ENCODE results near the gene OR1M1. TPM values are rescaled to one million over a fixed set of nuclear protein-coding genes. Genes with fewer than 3 reads are reported as not detected.
"Not testable (repeated sequence)": the region's sequence is repeated elsewhere in the genome, so short reads cannot be mapped to it uniquely, and the experiment has no call there.

Gene OR1M1
- total RNA-seq, 4 donors from 2014 or later, result not detected

- TF ChIP-seq POLR2AphosphoS5 (IDR thresholded peaks at IDR 0.05) (no peak), CTCF (IDR thresholded peaks at IDR 0.05) (no peak), EP300 (IDR thresholded peaks at IDR 0.05) (no peak), POLR2A (IDR thresholded peaks at IDR 0.05) (no peak)
- WGBS, 2 donors (ENCODE audit: low coverage in 1 of 2), result 40 to 45% methylated on average over 2 to 4 of the region's 8 CpGs
- Histone ChIP-seq H3K36me3 (no peaks in the 10 kb centered on the region), H3K27ac (no peak overlapping the region), H3K4me1 (no peaks in the 10 kb centered on the region), H3K9me3 (no peaks in the 10 kb centered on the region), H3K4me3 (no peak overlapping the region), H3K27me3 (peaks cover 14% of the 10 kb centered on the region)
- ATAC-seq, result no peak
Measured at GRCh38 chr19:9054765-9055164, 32.1 kb upstream of the OR1M1 start.

DNA sequence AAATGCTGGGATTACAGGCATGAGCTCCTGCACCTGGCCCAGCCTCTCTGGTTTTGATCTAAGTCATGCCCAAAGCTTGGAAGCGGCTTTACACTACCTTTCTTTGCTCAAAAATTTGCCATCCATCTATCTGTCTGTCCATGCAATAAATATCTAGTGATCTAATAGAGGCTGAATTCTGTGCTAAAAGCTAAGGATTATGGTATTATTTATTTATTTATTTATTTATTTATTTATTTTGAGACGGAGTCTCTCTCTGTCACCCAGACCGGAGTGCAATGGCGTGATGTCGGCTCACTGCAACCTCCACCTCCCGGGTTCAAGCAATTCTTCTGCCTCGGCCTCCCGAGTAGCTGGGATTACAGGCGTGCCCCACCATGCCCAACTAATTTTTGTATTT lies 30.7 kb upstream of the OR1M1 start:
- not testable (repeated sequence) for H3K27ac ChIP-seq, ATAC-seq, H3K36me3 ChIP-seq, H3K4me3 ChIP-seq, H3K4me1 ChIP-seq, H3K9me3 ChIP-seq
- peaks cover 14% of the 10 kb centered on the region for H3K27me3 ChIP-seq
- 90% methylated on average over 9 of the region's 9 CpGs; no CpG with 5 or more reads in 1 of the 2 donors for WGBS, 2 donors (ENCODE audit: low coverage in 1 of 2)

DNA sequence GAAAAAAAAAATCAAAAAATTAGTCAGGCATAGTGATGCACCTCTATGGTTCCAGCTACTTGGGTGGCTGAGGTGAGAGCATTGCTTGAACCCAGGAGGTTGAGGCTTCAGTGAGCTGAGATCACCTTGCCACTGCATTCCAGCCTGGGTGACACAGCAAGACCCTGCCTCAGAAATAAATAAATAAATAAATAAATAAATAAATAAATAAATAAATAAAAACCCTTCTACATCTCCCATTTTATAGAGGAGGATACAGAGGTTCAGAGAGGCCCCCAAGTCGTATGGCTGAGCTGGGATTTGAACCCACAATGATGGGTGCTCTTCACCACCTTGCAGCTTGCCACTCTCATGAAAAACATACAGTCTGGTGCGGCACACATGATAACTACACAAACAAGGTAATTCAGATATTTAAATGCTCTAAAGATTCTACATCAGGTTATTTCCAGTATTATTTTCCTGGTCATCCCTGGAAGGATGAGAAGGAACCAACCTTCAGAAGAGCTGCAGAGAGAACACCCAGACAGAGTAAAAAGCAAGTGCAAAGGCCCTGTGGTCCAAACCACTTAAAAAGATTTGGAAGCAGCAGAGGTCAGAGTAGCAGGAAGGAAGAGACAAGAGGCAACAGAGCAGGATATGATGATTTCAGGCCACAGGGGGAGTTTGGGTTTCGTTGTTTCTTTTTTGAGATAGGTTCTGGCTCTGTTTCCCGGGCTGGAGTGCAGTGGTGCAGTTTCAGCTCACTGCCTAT lies 29.2 kb upstream of the OR1M1 start:
- no peak for TF ChIP-seq EP300 (IDR thresholded peaks at IDR 0.05)
- TF ChIP-seq POLR2AphosphoS5 (IDR thresholded peaks at IDR 0.05), result no peak
- no peak for TF ChIP-seq CTCF (IDR thresholded peaks at IDR 0.05)
- TF ChIP-seq POLR2A (IDR thresholded peaks at IDR 0.05), result no peak
- H3K27me3 ChIP-seq, result peaks cover 14% of the 10 kb centered on the region
- 68 to 87% methylated on average over 4 of the region's 4 CpGs for WGBS, 2 donors (ENCODE audit: low coverage in 1 of 2)
- H3K36me3 ChIP-seq, result no peaks in the 10 kb centered on the region
- H3K4me1 ChIP-seq, result no peaks in the 10 kb centered on the region
- H3K4me3 ChIP-seq, result no peak overlapping the region
- no peak for ATAC-seq
- no peak overlapping the region for H3K27ac ChIP-seq
- H3K9me3 ChIP-seq, result no peaks in the 10 kb centered on the region

- H3K4me1 ChIP-seq, result no peaks in the 10 kb centered on the region
- no peaks in the 10 kb centered on the region for H3K9me3 ChIP-seq
- WGBS, 2 donors (ENCODE audit: low coverage in 1 of 2), result 11 to 21% methylated on average over 8 to 12 of the region's 12 CpGs
- no peaks in the 10 kb centered on the region for H3K36me3 ChIP-seq
- TF ChIP-seq POLR2AphosphoS5 (IDR thresholded peaks at IDR 0.05), result no peak
- no peak for TF ChIP-seq EP300 (IDR thresholded peaks at IDR 0.05)
- no peak for ATAC-seq
- H3K4me3 ChIP-seq, result no peak overlapping the region
- peak overlapping the region in 1 of 4 donors; percentile 7 for H3K27ac ChIP-seq
- peaks cover 10% of the 10 kb centered on the region for H3K27me3 ChIP-seq
Measured at GRCh38 chr19:9058905-9059667, 27.8 kb upstream of the OR1M1 start.

- Histone ChIP-seq H3K9me3 (no peaks in the 10 kb centered on the region), H3K27ac (no peak overlapping the region), H3K4me3 (no peak overlapping the region), H3K4me1 (no peaks in the 10 kb centered on the region), H3K36me3 (no peaks in the 10 kb centered on the region), H3K27me3 (no peaks in the 10 kb centered on the region)
- 40 to 56% methylated on average over 3 to 10 of the region's 17 CpGs for WGBS, 2 donors (ENCODE audit: low coverage in 1 of 2)
- TF ChIP-seq POLR2AphosphoS5 (IDR thresholded peaks at IDR 0.05) (no peak), EP300 (IDR thresholded peaks at IDR 0.05) (no peak), CTCF (IDR thresholded peaks at IDR 0.05) (no peak), POLR2A (IDR thresholded peaks at IDR 0.05) (no peak)
- ATAC-seq, result no peak
Measured at GRCh38 chr19:9060564-9061340, 26.1 kb upstream of the OR1M1 start.

All from gastroesophageal sphincter (tissue), 4 donors.